ENCODE results near the gene EPHB1.
A peak's percentile ranks its signal among the peaks of the same experiment; 100 is the strongest.
"Not testable (repeated sequence)": the region's sequence is repeated elsewhere in the genome, so short reads cannot be mapped to it uniquely, and the experiment has no call there.

Gene EPHB1

DNA sequence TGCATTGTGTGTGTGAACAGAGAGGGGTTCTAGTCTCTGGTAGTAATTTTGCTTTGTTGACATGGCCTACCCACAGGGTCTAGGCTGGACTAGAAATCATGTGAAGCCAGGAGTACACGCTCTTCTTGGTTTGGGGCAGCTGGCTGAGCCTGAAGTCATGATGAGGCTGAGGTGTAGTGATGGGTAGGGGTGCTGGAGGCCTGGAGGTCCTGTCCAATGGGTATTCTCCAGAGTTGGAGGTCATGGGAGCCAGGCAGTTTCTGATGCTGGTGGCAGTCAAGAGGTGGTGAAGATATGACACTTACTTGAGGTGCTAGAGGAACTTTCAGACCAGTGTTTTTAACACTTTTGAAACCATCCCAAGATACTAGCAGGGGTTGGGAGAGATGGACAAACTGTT lies 18.5 kb upstream of the EPHB1 start:
- no peak for DNase-seq

DNA sequence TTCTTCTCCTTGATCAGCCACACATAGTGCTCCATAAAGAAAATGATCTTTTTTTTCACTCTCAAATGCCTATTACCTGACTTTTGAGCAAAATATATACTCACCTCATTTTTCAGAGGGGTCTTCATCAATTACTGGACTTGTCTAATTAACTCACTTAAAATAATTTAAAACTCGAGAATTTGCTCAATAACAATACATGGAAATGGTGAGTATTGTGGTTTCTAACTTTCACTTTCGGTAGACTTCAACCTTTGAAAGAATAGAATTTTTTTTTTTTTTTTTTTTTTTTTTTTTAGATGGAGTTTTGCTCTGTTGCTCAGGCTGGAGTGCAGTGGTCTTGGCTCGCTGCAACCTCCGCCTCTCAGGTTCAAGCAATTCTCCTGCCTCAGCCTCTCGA lies 17.7 kb upstream of the EPHB1 start:
- no peak for DNase-seq

DNA sequence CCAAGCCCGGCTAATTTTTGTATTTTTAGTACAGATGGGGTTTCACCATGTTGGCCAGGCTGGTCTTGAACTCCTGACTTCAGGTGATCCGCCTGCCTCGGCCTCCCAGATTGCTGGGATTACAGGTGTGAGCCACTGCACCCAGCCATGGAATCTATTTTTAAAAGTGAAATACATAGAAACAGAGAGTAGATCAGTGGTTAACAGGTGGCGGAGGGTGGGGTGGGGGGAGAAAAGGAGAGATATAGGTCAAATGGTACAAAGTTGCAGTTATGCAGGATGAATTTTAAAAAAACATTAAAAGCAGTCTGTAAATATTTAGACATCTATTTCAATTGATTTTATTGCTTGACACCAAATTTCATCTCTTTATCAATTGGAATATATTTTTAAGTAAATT lies 6.8 kb upstream of the EPHB1 start:
- DNase-seq = not testable (repeated sequence)

- no peak for DNase-seq
Measured at GRCh38 chr3:134790065-134790464, 5.0 kb upstream of the EPHB1 start.

GRCh38 chr3:134791992-134792391 lies 3.1 kb upstream of the EPHB1 start:
- no peak for DNase-seq

- DNase-seq = no peak
Measured at GRCh38 chr3:134792700-134793099, 2.4 kb upstream of the EPHB1 start.

GRCh38 chr3:134793562-134793961 lies 1.5 kb upstream of the EPHB1 start:
- no peak for DNase-seq

DNA sequence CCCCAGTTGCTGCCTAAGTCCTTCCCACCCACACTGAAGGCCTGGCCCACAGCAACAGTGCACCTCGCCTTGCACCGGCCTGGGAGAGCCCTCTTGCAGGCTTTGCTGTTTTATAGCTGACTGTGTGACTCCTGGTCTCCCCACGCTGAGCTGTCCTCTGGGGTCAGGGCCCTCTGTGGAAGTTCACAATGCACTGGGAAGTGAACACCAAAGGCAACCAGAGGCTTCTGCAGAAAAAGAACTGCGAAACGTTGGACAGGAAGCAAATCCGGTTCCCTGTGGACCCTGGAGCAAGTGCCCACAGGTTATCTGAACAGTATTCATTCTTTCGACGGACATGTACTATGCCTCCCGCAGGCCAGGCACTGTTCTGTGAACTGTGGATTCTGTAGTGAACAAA lies 737 bp upstream of the EPHB1 start:
- no peak for DNase-seq

GRCh38 chr3:134795746-134796280 lies 753 bp downstream of the EPHB1 start:
- DNase-seq = peak in 5 of 56 donors; percentile 37 to 56 (median 46)

DNA sequence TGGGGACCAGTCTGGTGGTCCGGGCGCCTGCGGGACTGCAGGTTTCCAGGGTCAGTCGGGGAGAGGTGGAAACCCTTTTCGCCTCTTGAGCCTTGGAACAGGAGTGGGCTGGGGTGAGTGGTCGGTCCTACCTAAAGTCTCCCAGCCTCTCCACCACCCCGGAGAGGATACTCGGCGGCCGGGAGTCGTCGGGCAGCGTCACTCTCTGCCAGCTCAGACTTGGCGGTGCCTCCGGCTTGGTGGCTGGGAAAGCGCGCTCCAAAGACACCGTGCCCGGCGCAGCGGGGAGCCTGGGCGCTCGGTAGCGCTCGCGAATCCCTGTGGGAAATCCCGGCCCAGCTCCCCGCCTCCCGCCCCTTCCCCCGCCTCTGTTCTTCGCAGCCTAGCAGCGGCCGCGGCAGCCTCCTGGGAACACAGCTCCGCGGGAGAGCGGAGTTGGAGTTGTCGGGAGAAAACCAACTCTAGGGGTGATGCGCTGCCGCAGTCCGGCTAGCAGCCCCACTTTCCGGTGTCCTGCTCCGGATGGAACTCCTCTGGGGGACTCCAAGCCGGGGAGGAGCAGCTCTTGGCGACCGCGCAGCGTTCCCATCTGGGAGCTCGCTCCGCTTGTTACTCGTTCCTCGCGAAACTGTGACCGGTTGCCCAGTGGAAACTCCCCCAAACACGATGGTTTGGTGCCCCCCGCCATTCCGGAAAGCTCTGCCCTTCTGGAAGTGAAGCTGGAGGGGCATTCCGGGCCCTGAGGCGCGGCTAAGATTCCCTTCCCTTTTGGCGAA lies 1.4 kb downstream of the EPHB1 start:
- peak in 35 of 56 donors; percentile 14 to 77 (median 43) for DNase-seq

- DNase-seq = peak in 2 of 56 donors; percentile 5 to 15
Measured at GRCh38 chr3:134797057-134797740, 2.1 kb downstream of the EPHB1 start.

DNA sequence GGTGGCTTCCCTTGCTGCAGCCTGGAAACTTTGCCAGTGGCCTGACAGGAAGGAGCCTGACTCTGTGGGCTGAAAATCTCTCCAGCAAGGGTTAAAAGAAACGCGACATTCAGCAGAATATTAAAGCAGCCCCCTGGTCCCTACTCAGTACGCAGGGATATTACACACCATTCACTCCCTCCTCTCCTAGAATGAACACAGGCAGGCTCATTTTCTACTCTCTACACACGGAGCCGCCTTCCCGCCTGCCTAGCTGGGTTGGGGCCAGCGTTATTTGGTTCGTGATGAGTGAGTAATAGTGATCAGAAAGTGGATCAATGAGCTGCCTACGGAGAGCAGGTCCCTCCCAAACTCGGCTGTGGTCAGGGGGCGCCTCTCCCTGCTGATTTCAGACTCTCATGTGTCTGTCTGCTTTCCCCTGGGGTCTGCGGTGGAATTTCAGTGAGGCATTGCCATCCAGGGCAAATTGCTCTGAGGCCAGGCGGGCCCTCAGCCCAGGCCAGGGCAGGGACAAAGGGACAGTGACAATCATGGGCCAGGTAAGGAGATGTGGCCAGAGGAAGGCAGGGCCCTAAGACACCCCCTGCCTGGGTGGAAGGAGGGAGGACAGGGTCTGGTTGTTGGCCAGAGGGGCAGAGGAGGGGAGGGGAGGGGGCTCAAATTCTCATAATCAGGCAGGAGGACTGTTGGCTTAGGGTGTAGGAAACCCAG lies 2.8 kb downstream of the EPHB1 start:
- DNase-seq = no peak

GRCh38 chr3:134798681-134799311 lies 3.7 kb downstream of the EPHB1 start:
- DNase-seq = no peak

DNA sequence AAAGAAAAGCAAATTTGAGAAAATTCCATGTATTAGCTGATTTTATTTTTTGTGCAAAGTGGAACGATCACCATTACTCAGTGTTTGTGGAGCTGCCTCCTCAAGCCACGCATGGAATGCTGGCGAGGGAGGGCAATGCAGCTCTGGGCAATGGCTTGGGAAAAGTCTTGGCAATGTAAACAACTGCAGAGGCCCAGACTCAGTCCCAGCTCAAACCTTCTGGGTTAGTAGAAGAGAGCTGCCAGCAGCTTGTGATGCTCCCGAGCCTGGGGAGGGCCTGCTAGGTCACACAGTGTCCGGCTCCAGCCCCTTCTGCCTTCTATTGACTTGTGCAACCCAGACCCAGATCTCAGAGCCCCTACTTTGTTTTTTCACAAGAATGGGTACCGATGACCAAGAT lies 4.3 kb downstream of the EPHB1 start:
- peak in 2 of 56 donors; percentile 16 to 35 for DNase-seq

GRCh38 chr3:134801204-134801958 lies 6.3 kb downstream of the EPHB1 start:
- no peak for DNase-seq

GRCh38 chr3:134802428-134803050 lies 7.5 kb downstream of the EPHB1 start:
- DNase-seq = no peak

DNA sequence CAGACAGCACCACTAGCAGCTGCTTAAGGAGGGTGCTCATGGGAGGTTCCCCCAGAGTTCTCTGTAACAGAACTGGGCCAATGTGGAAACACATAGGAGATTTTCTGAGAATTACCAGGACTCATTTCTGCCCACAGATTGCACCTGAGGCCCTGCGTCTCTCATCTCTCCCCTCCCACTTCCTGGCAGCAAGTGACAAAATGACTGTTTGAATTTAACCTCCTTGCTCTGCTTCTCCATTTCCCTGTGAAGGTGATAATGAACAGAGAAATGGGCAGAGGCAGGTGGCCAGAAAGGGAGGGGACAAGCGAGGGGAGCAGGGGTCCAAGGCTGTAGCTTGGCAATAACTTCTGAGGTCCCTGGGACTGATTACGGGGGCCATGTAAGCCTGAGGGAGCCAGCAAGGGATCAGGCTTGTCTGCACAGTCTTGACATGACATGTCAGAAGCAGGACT lies 8.0 kb downstream of the EPHB1 start:
- no peak for DNase-seq

GRCh38 chr3:134803652-134804051 lies 8.6 kb downstream of the EPHB1 start:
- DNase-seq = no peak

DNA sequence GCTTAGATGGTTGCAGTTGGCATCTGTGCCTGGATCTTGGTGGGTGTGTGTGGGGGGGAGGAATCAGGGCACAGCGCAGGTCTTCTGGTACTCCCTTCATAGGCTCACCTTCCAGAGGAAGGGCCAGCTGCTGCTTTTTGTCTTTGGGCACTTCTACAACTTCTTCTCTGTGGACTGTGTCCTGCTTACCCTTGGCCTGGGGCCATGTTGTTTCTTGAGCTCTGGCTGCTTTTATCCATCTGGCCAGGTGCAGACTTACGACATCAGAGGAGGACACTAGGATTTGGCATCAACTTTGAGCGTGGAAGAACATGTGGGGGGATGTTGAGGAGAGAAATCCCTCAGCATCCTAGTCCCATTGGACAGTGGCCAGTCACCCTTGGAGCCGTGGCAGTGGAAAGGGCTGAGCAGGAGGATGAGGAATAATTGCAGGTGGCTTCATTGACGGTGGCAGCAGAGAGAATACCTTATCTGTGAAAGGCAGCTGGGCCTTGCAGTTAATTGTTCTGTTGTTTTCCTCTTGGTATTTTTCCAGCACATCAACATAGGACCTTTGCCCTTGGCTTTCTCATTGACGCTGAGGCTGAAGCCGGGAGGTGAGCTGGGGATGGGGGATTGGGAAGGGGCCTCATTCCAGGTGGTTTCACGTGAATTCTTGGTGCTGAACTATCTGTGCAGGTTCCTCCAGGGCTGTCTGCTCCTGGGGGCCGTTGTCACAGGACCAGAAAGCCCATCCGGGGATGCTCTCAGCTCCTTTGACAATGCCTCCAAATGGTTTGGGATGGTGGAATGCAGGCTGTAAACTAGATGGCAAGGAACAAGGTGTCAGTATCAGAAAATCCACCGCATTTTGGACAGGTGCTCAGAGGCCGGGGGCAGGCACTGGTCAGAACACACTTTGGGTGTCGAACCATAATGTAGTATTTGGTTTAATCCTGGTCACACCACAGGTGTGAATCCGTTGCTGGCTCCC lies 9.7 kb downstream of the EPHB1 start:
- no peak for DNase-seq
